Measurements from ENCODE around the gene CHMP5. TPM values are rescaled to one million over a fixed set of nuclear protein-coding genes. Genes with fewer than 3 reads are reported as not detected.

CHMP5 gene
- total and polyA plus RNA-seq, 10 of the 15 experiments (the other 5 are each of a cell fraction or from before 2014, with no cell fraction given) = 40.3 to 179 (median 78.6) TPM

- TF ChIP-seq E2F8 (IDR thresholded peaks at IDR 0.05; ENCODE audit: low read depth, partially characterized antibody) = no peak
- no peak for TF ChIP-seq EGR1 (IDR thresholded peaks at IDR 0.05; ENCODE audit: borderline replicate concordance in 1 of 2, low read depth in 2 of 2, low read length in 2 of 2)
- no peak for TF ChIP-seq MAX (IDR thresholded peaks at IDR 0.05; ENCODE audit: low read depth, low read length)
- TF ChIP-seq SP1 (IDR thresholded peaks at IDR 0.05; ENCODE audit: low read depth, low read length) = no peak
Measured at GRCh38 chr9:33273972-33274328, 9.1 kb downstream of the CHMP5 start (continued).

- H3K27ac ChIP-seq (ENCODE audit: control insufficient read depth, insufficient read depth) = no peak overlapping the region
- no peak for TF ChIP-seq CTCF (IDR thresholded peaks at IDR 0.05 in 2 of 3, conservative IDR thresholded peaks at IDR 0.05 in 1 of 3; ENCODE audit: control insufficient read depth in 2 of 3, extremely low read depth in 1 of 3, insufficient read depth in 1 of 3, low read depth in 3 of 3, low read length in 3 of 3)
- TF ChIP-seq PKNOX1 (IDR thresholded peaks at IDR 0.05) = peak; percentile 87
- TF ChIP-seq MXI1 (IDR thresholded peaks at IDR 0.05; ENCODE audit: low read depth, low read length) = no peak
- no peak for TF ChIP-seq E4F1 (IDR thresholded peaks at IDR 0.05; ENCODE audit: borderline replicate concordance, partially characterized antibody)
- POLR2A ChIA-PET = no interaction called here
- SMC1A ChIA-PET (ENCODE audit: uncharacterized antibody, unreplicated experiment) = interaction anchor here (1.2 kb wide), 1 partner anchor 13 kb away, joined by 3 read pairs; the partner anchor contains the start of gene NFX1
- no peak for DNase-seq (ENCODE audit: low read depth, low spot score)
- in situ Hi-C loops (cut with MboI) = no loop called here
- H3K4me3 ChIP-seq = no peak overlapping the region
- ATAC-seq = no peak
- H3K9me3 ChIP-seq (replicated peaks; ENCODE audit: control insufficient read depth, insufficient read depth, low read length) = no peaks in the 10 kb centered on the region
- H3K36me3 ChIP-seq (ENCODE audit: control insufficient read depth in 2 of 2, insufficient read depth in 2 of 2, low read length in 1 of 2) = peaks cover 5 to 49% of the 10 kb centered on the region in 2 experiments
- no peaks in the 10 kb centered on the region for H3K27me3 ChIP-seq (replicated peaks in 1 of 2; ENCODE audit: control insufficient read depth in 2 of 2, insufficient read depth in 2 of 2, low read length in 1 of 2)
- FAIRE-seq = no peak
- H3K4me2 ChIP-seq (ENCODE audit: control insufficient read depth, insufficient read depth) = no peak overlapping the region
- H3K79me2 ChIP-seq (ENCODE audit: control insufficient read depth, insufficient read depth, low read length) = no peaks in the 10 kb centered on the region; the same call in 1 of the 2 replicates
- BruUV-seq (replicated peaks) = no TSS peak
- 98% methylated on average over 4 of the region's 4 CpGs for WGBS (ENCODE audit: insufficient coverage, insufficient replicate concordance, low lambda C conversion rate, missing lambda C conversion rate)
- no peaks in the 10 kb centered on the region for H3K4me1 ChIP-seq (ENCODE audit: control insufficient read depth, insufficient read depth, low read length)
- H2AFZ ChIP-seq (ENCODE audit: control insufficient read depth, low read depth, low read length) = no peak overlapping the region
- RAD21 ChIA-PET (ENCODE audit: unreplicated experiment) = interaction anchor here (1.0 kb wide), 1 partner anchor 9 kb away, joined by 3 read pairs; no protein-coding TSS in a partner anchor
- H4K20me1 ChIP-seq (ENCODE audit: control insufficient read depth, insufficient read depth) = no peaks in the 10 kb centered on the region
- CTCF ChIA-PET = interaction anchor here (1.7 to 2.2 kb wide), 2 partner anchors 9 to 10 kb away, joined by 7 to 8 read pairs; no protein-coding TSS in a partner anchor
- intact Hi-C loops (cut with micrococcal nuclease; ENCODE audit: unreplicated experiment) = no loop called here
- no peak overlapping the region for H3K9ac ChIP-seq (ENCODE audit: control insufficient read depth, insufficient read depth, low read length)
Measured at GRCh38 chr9:33277484-33277883, 12.6 kb downstream of the CHMP5 start.
